Stimulated activated CD4-positive, alpha-beta T cell treated with anti-CD3 and anti-CD28 coated beads, Interleukin-1b, Interleukin-23, amount 100 ng/mL, for 1 hour (primary cell): ENCODE measurements around the gene PDE6B.
"Not testable (repeated sequence)": the region's sequence is repeated elsewhere in the genome, so short reads cannot be mapped to it uniquely, and the experiment has no call there.

ENCODE experiments used
- DNase-seq, 2 donors: peaks; one replicate each; pipeline ENCODE4 v3.0.0-alpha.2; 2020; ENCODE audit warnings: low read depth in 2 of 2

Gene PDE6B

GRCh38 chr4:622071-622995 is 3.0 kb upstream of the PDE6B start:
- DNase-seq: no peak

- DNase-seq: no peak
These were observed 2.1 kb upstream of the PDE6B start for GRCh38 chr4:622996-623913.

- no peak for DNase-seq
These were observed 1.3 kb upstream of the PDE6B start for GRCh38 chr4:623914-624566.

GRCh38 chr4:625631-626161 is 323 bp downstream of the PDE6B start:
- no peak for DNase-seq

GRCh38 chr4:626201-627091 is 1.1 kb downstream of the PDE6B start:
- no peak for DNase-seq

- no peak for DNase-seq
These were observed 2.2 kb downstream of the PDE6B start for GRCh38 chr4:627347-628125.

- no peak for DNase-seq
These were observed 3.0 kb downstream of the PDE6B start for GRCh38 chr4:628311-628741.

GRCh38 chr4:628821-629635 is 3.7 kb downstream of the PDE6B start:
- DNase-seq: no peak

GRCh38 chr4:629636-629914 is 4.2 kb downstream of the PDE6B start:
- no peak for DNase-seq

- no peak for DNase-seq
These were observed 4.7 kb downstream of the PDE6B start for GRCh38 chr4:629915-630641.

- no peak for DNase-seq
These were observed 5.3 kb downstream of the PDE6B start for GRCh38 chr4:630656-631055.

- DNase-seq: no peak
These were observed 6.9 kb downstream of the PDE6B start for GRCh38 chr4:632196-632790.

GRCh38 chr4:632926-633325 is 7.6 kb downstream of the PDE6B start:
- DNase-seq: no peak

- DNase-seq: no peak
These were observed 8.0 kb downstream of the PDE6B start for GRCh38 chr4:633406-633805.

- no peak for DNase-seq
These were observed 8.7 kb downstream of the PDE6B start for GRCh38 chr4:633976-634598.

GRCh38 chr4:634599-634985 is 9.2 kb downstream of the PDE6B start:
- DNase-seq: no peak

- DNase-seq: not testable (repeated sequence)
These were observed 9.9 kb downstream of the PDE6B start for GRCh38 chr4:635066-635835.
